Breast epithelium (tissue), 4 donors: ENCODE measurements around the gene FITM1. TPM values are rescaled to one million over a fixed set of nuclear protein-coding genes. Genes with fewer than 3 reads are reported as not detected.

Experiments used
- DNase-seq, 2 donors: peaks; one replicate each; pipeline ENCODE4 v3.0.0-alpha.2; 2019; ENCODE audit warnings: low spot score in 2 of 2
- H3K27ac ChIP-seq, 2 donors: fragments of 200-600 bp; sonication (generic) in 1 of 2; one replicate each; pipeline ENCODE4 v1.5.1; 2016 to 2019; ENCODE audit warnings: mild to moderate bottlenecking in 1 of 2
- H3K27me3 ChIP-seq, 2 donors: fragments of 200-600 bp; sonication (generic) in 1 of 2; one replicate each; pipeline versions ENCODE4 v1.5.1 to v1.6.0; 2017 to 2019; ENCODE audit warnings: control low read depth in 1 of 2, mild to moderate bottlenecking in 1 of 2
- H3K36me3 ChIP-seq: fragments of 200-600 bp; one replicate; pipeline ENCODE4 v1.5.1; 2019
- H3K4me1 ChIP-seq, 2 donors: fragments of 200-600 bp; sonication (generic); one replicate each; pipeline ENCODE4 v1.5.1; 2016 to 2019; ENCODE audit warnings: control low read depth in 1 of 2
- H3K4me3 ChIP-seq, 3 donors: fragments of 200-600 bp; sonication (generic); 1 replicate in 2 of 3; 2 replicates in 1 of 3; pipeline ENCODE4 v1.5.1; 2016 to 2019; ENCODE audit warnings: mild to moderate bottlenecking in 3 of 3, moderate library complexity in 2 of 3
- H3K9me3 ChIP-seq, 2 donors: fragments of 200-600 bp; sonication (generic) in 1 of 2; one replicate each; pipeline ENCODE4 v1.5.1; 2016 to 2019; ENCODE audit warnings: control low read depth in 1 of 2
- CTCF ChIP-seq, 3 donors: fragments of 450-650 bp; IDR thresholded peaks; one replicate each; pipeline ENCODE4 v1.5.1; 2016 to 2017; ENCODE audit warnings: antibody characterized with exemption in 3 of 3, mild to moderate bottlenecking in 3 of 3, moderate library complexity in 3 of 3
- POLR2A ChIP-seq: fragments of 450-650 bp; IDR thresholded peaks from one replicate; pipeline ENCODE4 v1.6.1; 2016; ENCODE audit warnings: antibody characterized with exemption, mild to moderate bottlenecking, moderate library complexity
- POLR2AphosphoS5 ChIP-seq, 3 donors: sonication (generic); formaldehyde crosslinking; IDR thresholded peaks; one replicate each; pipeline ENCODE4 v1.6.1; 2017; ENCODE audit warnings: antibody characterized with exemption in 3 of 3
- intact Hi-C: fragments of 100-400 bp; cut with DNase I; formaldehyde crosslinking; loops from one replicate; pipeline ENCODE4 v1.15.1; 2023; ENCODE audit warnings: low total_unique reads
- total RNA-seq, 3 donors: library from RNA; depleted of rRNA; stranded (reverse); fragments of >200 nt; gene quantifications; one replicate each; pipeline ENCODE4 v1.1.0, GENCODE V29; 2016

Gene FITM1
- total RNA-seq, 3 donors from 2014 or later, result 1.2 to 2.6 (median 1.6) TPM

DNA sequence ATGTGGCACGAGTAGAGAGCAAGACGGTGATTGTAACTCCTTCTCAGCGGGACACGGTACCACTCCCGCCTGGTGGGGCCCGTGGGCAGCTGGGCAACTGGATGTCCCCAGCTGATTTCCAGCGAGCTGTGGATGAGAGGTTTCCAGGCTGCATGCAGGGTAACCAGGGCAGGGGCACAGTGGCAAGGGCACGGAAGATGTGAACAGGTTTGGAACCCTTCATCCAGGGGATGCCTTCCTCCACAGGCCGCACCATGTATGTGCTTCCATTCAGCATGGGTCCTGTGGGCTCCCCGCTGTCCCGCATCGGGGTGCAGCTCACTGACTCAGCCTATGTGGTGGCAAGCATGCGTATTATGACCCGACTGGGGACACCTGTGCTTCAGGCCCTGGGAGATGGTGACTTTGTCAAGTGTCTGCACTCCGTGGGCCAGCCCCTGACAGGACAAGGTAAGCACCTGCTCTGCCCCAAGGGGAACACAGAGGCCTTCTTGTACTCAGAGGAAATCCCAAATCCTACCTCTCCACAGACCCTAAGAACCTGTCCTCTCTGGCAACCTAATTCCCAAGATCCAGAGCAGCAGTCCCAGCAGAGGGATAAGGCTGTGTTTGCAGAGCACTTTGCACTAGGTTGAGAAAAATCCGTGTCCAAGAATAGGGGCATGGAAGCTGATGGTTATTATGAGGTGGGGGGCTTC, 32.1 kb upstream of the FITM1 start:
- TF ChIP-seq CTCF (IDR thresholded peaks at IDR 0.05), result no peak
- TF ChIP-seq POLR2AphosphoS5 (IDR thresholded peaks at IDR 0.05), result no peak
- no peak for TF ChIP-seq POLR2A
- no peak for DNase-seq
- Histone ChIP-seq H3K4me3 (no peak overlapping the region), H3K36me3 (no peaks in the 10 kb centered on the region), H3K9me3 (no peaks in the 10 kb centered on the region), H3K27me3 (no peaks in the 10 kb centered on the region), H3K4me1 (peaks cover 0 to 4% of the 10 kb centered on the region in 2 donors), H3K27ac (no peak overlapping the region)
- intact Hi-C loops, result no loop called here

DNA sequence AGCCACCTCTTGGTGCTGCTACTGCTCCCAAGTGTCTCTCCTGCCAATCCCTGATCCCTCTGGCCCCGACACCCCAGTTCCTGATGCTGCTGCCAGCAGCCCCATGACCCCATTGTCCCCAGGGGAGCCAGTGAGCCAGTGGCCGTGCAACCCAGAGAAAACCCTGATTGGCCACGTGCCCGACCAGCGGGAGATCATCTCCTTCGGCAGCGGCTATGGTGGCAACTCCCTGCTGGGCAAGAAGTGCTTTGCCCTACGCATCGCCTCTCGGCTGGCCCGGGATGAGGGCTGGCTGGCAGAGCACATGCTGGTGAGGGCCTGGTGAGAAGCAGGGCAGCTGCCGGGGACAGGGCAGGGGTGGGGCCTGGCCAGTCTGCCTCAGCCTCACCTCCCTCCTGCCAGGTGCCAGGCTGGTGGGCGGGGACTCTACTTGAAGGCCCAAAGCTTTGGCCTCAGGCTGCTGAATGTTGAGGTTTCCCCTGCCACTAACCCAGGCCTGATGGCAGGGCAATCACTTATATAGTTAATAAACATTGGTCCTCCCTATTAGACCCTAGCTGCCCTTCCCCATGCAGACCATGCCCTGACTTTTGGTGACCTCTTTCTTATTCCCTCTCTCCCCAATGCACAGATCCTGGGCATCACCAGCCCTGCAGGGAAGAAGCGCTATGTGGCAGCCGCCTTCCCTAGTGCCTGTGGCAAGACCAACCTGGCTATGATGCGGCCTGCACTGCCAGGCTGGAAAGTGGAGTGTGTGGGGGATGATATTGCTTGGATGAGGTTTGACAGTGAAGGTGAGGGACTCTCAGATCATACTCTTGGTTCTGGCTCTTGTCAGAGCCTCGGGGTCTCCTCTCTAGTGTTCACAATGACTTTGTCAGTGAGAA, 31.3 kb upstream of the FITM1 start:
- H3K36me3 ChIP-seq, result no peaks in the 10 kb centered on the region

DNA sequence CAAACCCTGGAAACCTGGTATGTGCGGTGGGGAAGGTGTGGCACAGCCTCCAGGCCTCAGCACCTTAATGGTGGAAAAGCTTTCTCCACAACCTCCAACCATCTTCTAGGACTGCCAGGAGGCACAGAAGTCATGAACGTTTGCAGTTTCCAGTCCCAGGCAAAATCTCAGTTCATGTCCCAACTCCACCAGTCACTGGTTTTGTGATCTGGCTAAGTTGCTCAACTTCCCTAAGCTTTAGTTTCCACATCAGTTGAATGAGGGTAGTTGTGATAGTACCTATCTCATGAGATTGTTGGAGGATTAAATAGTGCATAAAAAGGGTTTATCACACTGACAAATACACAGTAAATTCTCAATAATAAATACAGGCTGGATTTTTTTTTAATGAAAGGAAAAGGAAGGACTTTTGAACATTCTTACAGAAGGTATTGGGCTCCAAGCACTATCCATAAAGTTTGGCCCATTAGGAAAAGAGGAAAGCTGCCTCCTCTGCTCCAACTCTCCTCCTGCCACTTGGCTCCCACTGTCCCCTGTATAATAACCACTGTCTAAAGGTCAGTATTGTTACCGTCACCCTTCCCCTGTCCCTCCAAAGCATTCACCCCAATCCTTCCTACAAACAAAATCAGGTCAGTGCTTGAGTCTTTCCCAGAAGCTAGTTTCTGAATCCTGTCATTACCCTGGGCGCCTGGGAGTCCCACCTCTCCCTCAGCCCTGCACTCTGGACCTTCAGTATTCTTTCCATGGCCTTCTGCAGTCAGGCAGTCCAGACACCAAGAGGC, 30.1 kb upstream of the FITM1 start:
- no peak for DNase-seq
- no peak overlapping the region for H3K27ac ChIP-seq
- H3K36me3 ChIP-seq, result no peaks in the 10 kb centered on the region
- TF ChIP-seq CTCF (IDR thresholded peaks at IDR 0.05) (no peak), POLR2AphosphoS5 (IDR thresholded peaks at IDR 0.05) (no peak), POLR2A (no peak)
- no peaks in the 10 kb centered on the region for H3K9me3 ChIP-seq
- H3K4me1 ChIP-seq, result peaks cover 0 to 4% of the 10 kb centered on the region in 2 donors
- H3K4me3 ChIP-seq, result no peak overlapping the region
- intact Hi-C loops, result no loop called here
- H3K27me3 ChIP-seq, result no peaks in the 10 kb centered on the region

More for the DNA sequence above, 31.3 kb upstream of the FITM1 start:
- intact Hi-C loops, result no loop called here
- no peaks in the 10 kb centered on the region for H3K9me3 ChIP-seq
- H3K27me3 ChIP-seq, result no peaks in the 10 kb centered on the region
- no peak overlapping the region for H3K27ac ChIP-seq
- TF ChIP-seq POLR2AphosphoS5 (IDR thresholded peaks at IDR 0.05) (no peak), CTCF (IDR thresholded peaks at IDR 0.05) (no peak), POLR2A (no peak)
- DNase-seq, result no peak
- no peak overlapping the region for H3K4me3 ChIP-seq
- peaks cover 0 to 4% of the 10 kb centered on the region in 2 donors for H3K4me1 ChIP-seq

DNA sequence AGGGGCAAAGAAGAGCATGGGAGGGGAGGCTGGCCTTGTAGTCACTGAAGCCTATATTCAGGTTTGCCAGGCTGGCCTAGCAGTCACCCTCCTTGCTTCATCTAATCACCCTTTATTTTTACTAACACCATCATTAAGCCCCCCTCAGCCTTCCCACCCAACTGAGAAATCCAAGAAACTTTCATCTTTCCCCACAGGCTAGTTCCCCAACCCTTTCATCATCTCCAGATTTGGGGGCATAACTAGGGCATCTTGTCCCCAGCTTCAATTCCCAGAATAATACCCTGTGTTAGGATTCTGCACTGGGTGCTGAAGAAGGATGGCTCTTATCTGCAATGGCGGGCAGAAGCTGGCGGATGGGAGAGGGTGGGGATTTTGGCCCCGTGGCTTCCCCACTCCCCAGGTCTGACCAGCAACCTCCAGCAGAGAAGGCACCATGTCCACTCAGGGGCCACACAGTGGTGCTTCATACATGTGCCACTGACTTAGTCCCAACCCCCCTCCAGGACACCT, 29.4 kb upstream of the FITM1 start:
- intact Hi-C loops, result no loop called here
- no peaks in the 10 kb centered on the region for H3K36me3 ChIP-seq

More for the DNA sequence above, 29.4 kb upstream of the FITM1 start:
- no peak for DNase-seq
- TF ChIP-seq POLR2A, result no peak
- TF ChIP-seq POLR2AphosphoS5 (IDR thresholded peaks at IDR 0.05), result no peak
- TF ChIP-seq CTCF (IDR thresholded peaks at IDR 0.05), result no peak
- no peak overlapping the region for H3K4me3 ChIP-seq
- H3K27me3 ChIP-seq, result no peaks in the 10 kb centered on the region
- no peaks in the 10 kb centered on the region for H3K9me3 ChIP-seq
- H3K27ac ChIP-seq, result no peak overlapping the region
- H3K4me1 ChIP-seq, result no peaks in the 10 kb centered on the region
